T-helper 2 cell (primary cell): ENCODE data around the gene PHF23.

Experiments used
- DNase-seq, 5 experiments: peaks; one replicate each; pipeline versions ENCODE4 v3.0.0 to v3.0.0-alpha.2; 2012 to 2022
- total RNA-seq, 2 donors: gene quantifications; one replicate each; lab custom pipeline; 2026; lab: John Stamatoyannopoulos, UW

The PHF23 gene
- total RNA-seq = 11.8 to 21.4 reads per million in 2 donors

GRCh38 chr17:7239091-7240027, at the start of gene PHF23:
PHF23 (minus strand) TSS chr17:7239457; CDS start chr17:7239279, 178 bp downstream.
- DNase-seq = peak; percentile 91 to 100 (median 97)

- DNase-seq = no peak
Measured at GRCh38 chr17:7285679-7286078, 46.4 kb upstream of the PHF23 start.

GRCh38 chr17:7284911-7285310, 45.7 kb upstream of the PHF23 start:
- no peak for DNase-seq

DNA sequence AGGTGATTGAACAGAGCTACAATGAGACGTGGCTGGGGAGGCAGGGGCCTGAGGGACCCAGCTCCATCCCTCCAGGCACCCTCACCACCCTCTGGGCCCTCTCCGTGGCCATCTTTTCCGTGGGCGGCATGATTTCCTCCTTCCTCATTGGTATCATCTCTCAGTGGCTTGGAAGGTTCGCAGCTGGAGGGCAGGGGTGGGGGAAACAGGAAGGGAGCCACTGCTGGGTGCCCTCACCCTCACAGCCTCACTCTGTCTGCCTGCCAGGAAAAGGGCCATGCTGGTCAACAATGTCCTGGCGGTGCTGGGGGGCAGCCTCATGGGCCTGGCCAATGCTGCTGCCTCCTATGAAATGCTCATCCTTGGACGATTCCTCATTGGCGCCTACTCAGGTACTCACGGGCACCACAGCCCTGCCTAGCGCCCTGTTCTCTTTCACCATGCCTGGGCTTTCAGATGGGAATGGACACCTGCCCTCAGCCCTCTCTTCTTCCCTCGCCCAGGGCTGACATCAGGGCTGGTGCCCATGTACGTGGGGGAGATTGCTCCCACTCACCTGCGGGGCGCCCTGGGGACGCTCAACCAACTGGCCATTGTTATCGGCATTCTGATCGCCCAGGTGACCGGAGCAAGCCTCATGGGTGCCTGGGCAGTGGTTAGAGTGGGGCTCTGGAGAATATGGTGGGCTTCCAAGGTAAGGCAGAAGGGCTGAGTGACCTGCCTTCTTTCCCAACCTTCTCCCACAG, 44.4 kb upstream of the PHF23 start:
- no peak for DNase-seq

DNA sequence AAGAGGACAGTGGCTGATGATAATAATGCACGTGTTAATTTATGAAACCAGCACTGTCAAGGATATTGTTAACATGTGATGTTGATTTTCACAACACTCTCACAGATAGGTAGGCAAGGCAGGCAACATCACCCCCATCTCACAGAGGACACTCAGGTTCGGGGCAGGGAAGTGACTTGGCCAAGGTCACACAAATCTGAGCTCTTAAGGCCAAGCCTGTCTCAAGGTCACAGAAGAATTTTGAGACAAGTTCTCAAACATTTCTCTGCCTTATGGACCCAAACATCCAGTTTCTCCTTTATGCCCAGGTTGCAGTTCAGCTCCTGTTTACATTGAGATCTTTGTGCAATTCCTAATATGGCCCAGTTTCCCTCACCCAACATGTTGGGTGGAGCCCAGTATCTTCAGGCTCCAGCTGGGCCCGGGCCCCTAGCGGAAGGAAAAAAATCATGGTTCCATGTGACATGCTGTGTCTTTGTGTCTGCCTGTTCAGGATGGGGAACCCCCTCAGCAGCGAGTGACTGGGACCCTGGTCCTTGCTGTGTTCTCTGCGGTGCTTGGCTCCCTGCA, 43.6 kb upstream of the PHF23 start:
- DNase-seq = no peak

DNA sequence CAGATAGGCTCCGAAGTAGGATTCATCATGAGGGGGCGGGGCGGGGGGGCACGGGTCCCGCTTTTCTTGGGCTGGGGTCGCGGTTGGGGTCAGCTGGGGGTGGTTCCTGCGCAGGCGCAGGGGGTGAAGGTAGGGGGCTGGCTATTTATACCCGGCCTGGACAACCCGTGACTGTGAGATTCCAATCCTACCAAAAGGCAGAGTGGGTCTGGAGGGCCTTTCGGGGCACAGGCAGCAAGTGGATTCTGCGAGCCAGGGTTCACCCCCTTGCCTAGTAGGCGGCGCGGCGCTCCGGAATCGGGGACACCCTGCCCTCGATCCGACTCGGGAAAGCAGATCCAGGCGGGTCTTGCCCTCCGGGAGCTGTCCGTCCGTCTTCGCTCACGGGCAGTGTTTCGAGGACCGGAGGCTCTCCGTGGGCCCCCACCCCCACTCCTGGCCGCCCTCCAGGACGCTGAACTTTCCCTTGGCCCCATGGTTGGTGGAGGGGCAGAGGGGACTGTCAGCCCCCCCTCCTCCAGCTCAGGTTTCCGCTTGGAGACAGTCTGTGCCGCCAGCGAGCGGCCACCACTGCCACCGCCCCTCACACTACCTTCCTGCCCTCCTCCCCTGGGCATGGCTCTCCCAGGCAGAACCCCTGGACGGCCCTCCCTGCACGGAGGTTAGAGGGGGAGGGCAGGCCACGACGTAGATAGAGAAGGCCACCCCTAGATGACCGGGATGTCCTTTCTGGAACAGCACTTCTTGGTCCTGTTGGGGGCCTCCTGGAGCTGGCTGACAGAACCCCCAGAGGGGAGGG, 42.9 kb upstream of the PHF23 start:
- DNase-seq = no peak

- DNase-seq = peak; percentile 61 to 86 (median 78)
Measured at GRCh38 chr17:7281074-7281952, 42.1 kb upstream of the PHF23 start, which contains the start of gene SLC2A4. SLC2A4 (plus strand) TSS chr17:7281718; CDS start chr17:7281935, 217 bp downstream.

DNA sequence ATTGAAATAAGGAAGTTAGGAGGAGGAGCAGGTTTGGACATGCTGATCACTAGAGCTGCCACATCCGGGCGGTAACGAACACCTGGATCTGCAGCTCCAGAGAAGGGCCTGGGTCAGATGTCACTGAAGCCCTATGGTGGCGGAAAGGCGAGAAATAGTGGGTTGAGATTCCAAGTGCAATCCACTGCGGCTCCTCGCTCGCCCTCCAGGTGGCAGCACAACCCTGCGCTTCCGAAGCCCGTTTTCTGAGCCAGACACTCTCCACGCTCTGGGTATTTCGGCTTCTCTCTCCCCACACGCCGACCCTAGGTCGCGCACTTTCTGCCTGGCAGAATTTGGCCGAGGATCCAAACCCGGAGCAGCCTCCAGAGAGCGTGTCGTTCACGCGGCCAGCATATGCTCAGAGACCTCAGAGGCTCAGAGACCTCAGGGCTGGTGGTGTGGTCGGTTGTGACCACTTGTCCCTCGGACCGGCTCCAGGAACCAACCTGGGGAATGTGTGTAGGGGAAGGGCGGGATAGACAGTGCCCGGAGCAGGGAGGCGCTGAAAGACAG, 41.3 kb upstream of the PHF23 start:
- DNase-seq = peak; percentile 67 to 81 (median 78)

- no peak for DNase-seq
Measured at GRCh38 chr17:7279448-7279847, 40.2 kb upstream of the PHF23 start.

GRCh38 chr17:7266784-7267183, 27.5 kb upstream of the PHF23 start:
- no peak for DNase-seq

DNA sequence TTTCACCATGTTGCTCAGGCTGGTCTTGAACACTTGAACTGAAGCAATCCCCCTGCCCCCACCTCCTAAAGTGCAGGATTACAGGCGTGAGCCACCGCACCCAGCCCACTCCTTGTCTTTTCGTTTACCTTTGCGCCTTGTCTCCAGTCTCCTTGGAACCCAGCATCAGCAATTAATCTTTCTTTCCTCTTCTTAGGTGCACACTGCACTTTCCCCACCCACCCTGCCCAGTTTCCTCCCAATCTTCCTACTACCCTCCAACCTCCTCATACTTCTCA, 24.5 kb upstream of the PHF23 start:
- DNase-seq = no peak

DNA sequence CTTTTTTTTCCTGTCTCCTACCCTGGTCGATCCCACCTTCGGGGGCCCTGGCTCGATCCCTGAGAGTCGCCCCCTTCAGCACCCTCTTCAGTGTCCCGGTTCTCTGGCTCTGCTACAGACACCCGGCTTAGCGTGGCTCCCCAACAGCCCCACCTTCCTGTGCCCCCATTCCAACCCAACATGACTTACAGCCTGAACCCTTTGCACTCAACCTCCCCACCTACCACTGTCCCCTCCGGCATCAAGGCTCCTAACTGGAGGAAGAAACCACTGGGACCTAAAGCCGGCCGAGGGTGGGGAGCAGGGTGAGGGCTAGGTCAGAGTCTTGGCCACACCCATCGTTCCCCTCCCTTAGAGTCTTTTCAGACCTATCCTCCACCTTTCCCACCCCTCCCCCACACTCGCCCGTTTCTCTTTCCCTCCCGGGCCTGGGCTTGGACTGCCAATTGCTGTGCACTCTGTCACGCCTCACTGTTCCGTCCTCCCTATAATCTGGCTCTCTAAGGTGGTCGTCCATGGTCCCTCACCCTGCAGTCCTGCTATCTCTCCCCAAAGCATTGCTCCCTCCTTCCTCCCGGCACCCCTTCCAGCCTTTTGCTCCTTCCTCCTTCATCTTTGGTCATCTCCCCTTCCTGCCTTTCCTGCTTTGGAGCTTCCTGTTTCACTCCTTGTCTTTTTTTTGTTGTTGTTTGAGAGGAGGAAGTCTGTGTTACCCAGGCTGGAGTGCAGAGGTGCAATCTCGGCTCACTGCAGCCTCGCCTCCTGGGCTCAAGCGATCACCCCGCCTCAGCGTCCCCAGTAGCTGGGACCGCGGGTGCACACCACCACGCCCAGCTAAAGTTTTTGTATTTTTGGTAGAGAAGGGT, 23.9 kb upstream of the PHF23 start:
- DNase-seq = no peak

DNA sequence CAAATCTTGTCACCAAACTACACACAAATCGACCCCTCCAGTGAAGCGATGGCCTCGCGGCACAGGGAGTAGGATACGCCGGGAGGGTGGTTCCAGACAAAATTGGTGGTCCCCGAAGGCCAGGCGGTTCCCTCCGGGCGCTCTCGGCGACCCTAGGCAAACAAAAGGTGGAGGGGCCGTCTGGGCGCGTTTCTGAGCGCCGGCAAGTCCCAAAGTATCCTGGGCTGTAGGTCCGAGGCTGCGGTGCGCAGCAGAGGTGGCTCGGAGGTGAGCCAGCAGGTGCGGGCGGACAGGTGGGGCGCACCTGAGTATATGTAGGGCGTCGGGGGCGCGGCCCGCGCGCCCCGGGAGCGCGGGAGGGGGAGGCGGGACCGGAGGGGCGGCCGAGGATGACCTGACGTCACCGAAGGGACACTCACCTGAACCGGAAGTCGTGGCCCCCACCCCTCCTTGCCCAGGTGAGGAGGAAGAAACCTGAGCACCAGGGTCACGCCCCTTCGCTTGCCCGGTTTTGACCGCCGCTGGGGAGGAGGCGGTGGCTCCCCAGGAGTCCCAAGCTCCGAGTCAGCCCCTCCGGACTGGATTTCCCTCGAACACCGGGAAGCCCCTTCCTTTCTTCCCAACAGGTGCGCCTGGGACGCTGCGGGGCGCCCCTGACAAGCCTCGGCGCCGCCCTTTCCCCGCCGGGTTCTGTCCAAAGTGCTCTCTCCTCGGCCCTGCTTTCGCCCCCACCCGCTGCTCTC, 23.1 kb upstream of the PHF23 start, which contains the start of gene CLDN7:
Gene CLDN7, minus strand, starts transcription at position 287 of the 743 bp plus-strand sequence. CDS start 435 bp downstream, outside the sequence.
- DNase-seq = no peak

DNA sequence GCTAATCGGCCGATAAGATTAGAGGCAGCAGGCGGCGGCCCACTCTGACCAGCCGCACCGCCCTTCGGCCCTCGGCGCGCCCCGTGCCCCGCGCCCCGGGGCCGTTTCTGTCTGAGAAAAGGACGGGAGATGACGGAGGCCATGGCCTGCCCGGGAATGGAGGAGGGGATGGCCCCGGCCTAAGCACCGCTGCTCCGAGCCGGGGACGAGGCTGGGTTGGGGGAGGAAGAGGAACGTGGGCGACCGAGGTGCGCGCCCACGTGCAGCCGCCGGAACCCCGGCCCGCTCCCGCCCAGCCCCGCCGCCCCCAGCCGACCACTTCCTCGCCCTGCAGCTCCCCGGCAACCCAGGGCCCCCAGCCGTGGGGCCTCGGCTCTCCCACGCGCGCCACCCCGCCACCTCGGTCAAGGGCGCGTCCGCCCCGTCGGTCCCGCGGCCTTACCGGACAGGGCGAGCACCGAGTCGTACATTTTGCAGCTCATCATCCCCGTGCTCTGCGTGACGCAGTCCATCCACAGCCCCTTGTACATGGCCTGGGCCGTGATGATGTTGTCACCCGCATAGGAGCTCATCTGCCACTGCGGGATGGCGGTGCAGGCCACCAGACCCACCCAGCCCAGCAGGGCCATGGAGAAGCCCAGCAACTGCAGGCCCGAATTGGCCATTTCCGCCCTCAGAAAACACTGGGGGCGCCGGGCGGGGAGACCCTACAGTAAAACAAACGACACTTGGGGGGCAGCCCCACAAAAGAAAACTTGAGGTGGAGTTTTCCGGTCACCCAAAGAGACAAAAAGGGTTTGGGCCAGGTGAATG, 22.3 kb upstream of the PHF23 start:
- peak in 3 of 5 experiments; percentile 10 to 48 (median 22) for DNase-seq

DNA sequence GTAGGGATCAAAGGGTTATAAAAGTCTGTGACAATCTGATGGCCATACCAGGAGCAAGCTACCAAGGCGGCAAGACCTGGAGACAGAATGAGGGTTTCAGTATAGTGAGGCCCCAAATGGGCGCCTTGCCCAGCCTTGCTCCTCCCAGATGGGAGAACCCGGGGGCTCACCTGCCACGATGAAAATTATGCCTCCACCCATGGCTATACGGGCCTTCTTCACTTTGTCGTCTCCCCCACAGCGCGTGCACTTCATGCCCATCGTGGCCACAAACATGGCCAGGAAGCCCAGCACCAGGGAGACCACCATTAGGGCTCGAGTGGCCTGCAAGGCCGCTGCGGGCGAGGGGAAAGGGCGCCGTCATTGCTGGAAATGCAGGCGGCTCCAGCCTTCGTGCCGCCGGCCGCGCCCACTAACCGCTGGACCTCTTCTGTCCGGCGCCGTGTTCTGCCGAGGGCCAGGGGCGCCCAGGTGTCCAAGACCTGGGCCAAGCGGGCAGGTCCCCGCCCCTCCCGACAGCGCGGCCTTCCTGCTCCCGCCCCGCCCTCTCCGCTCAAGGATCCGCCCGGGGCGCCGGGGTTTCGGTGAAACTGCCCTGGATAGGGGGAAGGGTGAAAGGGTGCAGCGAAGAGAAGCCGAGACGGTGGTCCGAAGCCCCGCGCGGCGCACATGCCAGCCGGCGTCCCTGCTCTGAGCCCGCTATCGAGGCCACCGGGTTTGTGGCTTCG, 21.6 kb upstream of the PHF23 start:
- peak in 2 of 5 experiments; percentile 23 to 30 for DNase-seq

DNA sequence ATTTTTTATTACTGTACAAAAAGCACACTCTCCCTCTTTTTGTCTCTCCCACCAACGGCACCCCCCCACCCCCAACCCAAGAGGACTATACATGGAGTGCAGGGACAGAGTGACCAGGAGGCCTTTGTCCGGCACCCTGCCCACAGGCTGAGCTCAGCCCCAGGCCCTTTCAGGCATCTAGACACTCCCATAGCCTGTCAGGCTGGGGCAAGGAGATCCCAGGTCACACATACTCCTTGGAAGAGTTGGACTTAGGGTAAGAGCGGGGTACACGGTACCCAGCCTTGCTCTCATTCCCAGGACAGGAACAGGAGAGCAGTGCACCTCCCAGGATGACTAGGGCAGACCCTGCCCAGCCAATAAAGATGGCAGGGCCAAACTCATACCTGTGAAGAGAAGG, 20.9 kb upstream of the PHF23 start:
- no peak for DNase-seq

GRCh38 chr17:7259555-7259889, 20.3 kb upstream of the PHF23 start:
- no peak for DNase-seq
